GM19023 (cell line): ENCODE results near the gene OR4K1.
"Not testable (repeated sequence)": the region's sequence is repeated elsewhere in the genome, so short reads cannot be mapped to it uniquely, and the experiment has no call there.

Experiments
- ATAC-seq: cut with Tn5 transposase; IDR thresholded peaks from one replicate; pipeline ENCODE4 v1.9.1; 2021; ENCODE audit warnings: mild to moderate bottlenecking, moderate library complexity; ENCODE audit not compliant: unreplicated experiment

The OR4K1 gene, protein sequence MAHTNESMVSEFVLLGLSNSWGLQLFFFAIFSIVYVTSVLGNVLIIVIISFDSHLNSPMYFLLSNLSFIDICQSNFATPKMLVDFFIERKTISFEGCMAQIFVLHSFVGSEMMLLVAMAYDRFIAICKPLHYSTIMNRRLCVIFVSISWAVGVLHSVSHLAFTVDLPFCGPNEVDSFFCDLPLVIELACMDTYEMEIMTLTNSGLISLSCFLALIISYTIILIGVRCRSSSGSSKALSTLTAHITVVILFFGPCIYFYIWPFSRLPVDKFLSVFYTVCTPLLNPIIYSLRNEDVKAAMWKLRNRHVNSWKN

DNA sequence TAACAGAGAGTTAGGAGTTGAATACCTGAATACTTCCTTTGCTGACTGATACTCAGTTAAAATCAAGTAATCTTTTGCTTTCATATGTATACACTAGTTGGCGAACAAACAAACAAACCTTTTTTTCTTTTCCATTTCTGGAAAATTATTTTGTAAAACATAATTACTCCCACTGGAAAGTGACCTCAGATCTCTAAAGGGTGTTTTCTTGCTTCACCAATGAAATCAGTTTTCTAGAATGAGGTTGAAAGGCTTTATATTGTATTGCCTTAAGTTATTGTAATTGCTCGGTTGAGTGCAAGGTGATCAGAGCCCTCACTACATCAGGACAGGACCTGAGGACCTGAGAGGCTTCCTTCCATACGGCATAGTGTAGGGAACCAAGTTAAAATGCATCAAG, at the start of gene OR4K1:
Gene OR4K1 (plus strand): TSS at position 301 of the 400 bp plus-strand sequence. CDS start 4,750 bp downstream, outside the sequence.
- no peak for ATAC-seq

DNA sequence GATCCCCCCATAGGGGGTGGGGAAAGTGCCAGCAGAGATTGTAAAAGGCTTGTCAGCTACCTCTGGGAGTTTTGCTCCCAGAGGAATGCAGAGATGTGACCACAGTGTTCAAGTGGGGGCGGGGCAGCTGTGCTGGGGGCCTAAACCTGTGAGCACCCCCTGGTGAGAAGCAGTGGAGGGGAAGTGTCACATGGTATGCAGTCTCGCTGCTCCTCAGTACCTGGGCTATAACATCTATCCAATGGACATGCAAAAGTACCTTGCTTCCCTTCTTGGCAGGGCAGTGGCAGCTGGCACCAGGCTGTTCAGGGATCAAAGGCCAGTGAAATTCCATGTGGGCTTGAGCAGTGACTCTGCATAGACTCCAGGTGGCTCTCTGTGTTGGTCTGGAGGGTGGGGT, 35.4 kb upstream of the OR4K1 start:
- ATAC-seq: no peak

DNA sequence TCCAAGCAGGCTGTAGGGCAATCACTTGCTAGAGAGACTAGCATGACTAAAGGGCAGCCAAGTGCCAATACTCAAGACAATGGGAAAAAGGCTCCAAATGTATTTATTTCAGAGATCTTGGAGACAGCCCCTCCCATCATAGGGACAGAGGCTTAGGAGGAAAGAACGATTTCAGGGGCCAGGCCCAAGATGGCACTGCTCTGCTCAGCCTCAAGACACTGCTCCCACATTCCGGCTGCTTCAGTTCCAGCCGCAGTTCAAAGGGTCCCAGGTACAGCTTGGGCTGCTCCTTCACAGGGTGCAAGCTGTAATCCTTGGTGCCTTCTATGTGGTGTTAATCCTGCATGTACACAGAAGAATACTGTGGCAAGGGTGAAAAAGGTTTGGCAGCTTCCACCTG, 29.7 kb upstream of the OR4K1 start:
- ATAC-seq: no peak

DNA sequence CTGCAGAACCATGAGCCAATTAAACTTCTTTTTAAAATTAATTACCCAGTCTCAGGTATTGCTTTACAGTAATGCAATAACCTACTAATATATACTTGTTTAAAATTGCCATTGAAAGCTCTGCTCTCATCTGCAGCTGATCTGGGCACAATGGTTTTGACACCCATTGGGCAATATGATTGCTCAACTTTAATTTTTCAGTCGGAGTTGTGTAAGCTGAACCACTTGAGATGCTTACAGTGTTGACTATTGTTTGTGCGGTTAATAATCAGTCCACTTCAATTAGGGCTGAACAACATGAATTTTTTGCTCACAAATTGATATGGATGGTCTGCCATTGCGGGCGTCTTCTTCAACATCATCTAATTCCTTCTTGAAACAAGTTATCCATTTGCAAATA, 28.3 kb upstream of the OR4K1 start:
- ATAC-seq: no peak

DNA sequence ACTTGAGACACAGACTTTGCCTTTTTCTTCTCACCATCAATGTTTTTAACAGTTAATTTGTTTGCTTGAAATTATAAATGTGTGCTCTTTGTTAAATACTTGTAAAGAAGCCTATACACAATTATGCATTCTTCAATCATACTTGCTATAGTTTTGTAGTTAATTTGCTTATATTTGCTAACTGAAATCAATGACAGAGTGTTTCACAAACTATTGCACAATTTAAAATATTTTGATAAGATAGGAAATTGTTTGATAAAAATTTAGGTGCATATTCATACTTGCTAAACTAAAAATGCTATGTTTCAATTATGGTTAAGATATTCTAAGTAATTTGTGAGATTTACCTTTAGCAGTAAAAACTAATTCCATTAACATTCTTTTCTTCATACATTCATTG, 24.1 kb upstream of the OR4K1 start:
- ATAC-seq: no peak

DNA sequence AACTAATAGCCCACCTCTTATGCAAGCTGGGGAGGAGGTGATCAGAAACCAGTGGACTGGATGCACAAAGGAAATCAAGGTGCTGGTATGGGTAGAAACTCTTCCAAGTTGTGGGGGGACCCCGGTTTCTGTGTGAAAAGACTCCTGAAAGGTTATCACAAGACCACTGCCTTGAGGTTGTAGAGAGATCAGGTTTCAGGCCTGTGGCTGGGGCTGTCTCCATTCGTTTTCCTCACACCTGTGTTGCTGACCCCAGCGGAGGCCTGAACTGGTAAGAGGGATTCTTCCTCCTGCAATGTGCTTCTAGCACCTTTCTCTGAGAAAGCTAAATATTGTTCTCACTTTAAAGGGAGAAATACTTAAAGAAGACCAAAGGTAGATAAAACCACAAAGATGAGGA, 19.6 kb upstream of the OR4K1 start:
- ATAC-seq: no peak

DNA sequence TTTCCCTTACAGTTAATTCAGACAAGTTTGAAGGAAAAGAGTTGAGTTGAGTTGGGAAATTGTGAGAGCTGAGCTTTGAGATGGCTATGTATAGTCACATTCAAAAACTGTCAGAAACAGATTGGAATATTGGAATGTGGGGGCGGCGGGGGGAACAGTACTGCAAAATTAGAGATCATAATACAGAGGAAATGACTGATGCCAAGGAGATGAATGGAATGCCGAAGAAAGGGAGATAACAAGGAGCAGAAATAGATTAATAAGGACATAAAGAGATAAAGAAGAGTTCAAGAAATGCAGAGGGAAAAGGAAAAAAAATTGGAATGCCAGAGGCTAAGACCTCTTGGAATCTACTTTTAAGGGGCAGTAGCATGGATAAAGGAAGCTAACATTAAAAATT, 13.5 kb upstream of the OR4K1 start:
- no peak for ATAC-seq

DNA sequence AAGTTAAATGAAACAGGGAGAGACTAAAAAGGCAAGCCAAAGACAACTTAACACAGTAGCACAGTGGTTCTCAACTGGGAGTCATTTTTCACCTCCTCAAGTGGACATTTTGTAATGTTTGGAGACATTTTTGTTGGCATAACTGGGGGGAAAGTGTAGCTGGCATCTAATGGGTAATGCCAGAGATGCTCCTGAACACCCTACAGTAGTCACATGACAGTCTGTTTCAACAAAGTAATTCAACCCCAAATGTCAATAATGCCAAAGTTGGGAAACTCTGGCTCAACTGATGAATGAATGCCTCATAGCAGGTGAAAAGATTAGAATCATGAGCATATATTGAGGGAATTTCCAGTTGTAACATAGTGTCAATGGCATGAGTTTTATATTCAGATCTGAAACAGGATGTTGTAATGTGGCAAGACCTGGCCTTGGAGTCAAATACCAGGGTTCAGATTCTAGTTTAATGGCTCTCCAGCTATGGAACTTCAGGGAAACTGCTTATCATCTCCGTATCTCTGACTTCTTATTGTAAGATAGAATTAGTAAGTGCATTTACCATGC, 12.7 kb upstream of the OR4K1 start:
- no peak for ATAC-seq

DNA sequence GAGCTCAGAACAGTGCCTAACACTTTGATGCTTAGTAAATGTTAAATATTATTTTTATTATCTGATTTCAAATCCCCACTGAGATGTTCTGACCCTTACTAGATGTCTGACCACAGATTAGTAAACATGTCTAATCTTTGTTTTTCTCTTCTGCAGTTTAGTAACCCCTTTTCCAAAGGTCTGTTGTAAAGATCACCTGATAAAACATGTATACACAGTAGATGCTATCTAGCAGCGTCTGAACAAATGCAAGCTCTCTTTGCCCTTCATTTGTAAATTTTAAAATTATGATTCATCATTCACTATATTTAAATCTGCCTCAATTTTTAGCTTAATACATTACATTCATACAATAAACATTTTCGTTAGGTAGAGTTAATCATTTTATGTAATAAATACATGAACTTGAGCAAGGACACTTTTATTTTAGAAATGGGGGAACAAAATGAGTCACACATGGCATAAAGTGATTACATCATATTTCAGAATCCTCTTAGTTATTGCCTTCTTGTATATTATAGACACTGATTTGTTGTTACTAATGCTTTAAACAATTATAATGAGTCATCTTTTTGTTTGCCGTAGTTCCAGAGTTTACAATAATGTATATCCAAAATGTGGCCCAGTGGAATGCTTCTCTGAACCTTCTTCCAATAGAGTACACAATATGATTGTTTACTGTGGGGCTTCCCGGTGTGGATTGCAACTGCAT, 12.0 kb upstream of the OR4K1 start:
- no peak for ATAC-seq

DNA sequence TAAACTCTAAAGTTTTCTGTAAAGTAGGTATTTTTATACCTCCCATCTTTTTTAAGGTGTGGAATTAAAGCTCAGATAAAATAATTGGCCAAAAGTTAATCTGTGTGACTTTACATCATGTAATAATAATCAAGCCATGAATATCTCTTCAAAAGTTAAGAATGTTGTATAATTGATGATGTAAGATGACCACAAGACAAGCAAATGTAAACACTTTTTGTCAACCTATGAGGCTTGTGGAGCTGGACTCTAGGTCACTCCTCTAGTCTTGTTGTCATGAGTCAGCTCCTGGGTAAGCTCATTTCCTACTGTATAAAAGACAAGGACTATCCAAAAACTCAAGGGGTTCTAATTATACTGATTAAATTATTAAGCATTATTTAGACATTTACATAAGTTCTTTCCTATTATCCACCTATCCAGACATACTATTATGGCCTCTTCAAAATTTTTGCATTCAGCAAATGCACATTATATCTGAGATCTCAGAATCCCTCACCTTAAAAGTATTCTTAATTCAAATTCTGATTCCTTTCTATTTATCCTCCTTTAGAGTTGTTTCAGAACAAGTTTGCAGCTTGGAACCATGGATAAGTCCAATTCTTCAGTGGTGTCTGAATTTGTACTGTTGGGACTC, 10.6 kb upstream of the OR4K1 start, which contains the start of gene OR4K5:
Gene OR4K5 (plus strand): TSS at position 587 of the 637 bp plus-strand sequence. CDS start 0 bp downstream, at position 587.
- no peak for ATAC-seq

DNA sequence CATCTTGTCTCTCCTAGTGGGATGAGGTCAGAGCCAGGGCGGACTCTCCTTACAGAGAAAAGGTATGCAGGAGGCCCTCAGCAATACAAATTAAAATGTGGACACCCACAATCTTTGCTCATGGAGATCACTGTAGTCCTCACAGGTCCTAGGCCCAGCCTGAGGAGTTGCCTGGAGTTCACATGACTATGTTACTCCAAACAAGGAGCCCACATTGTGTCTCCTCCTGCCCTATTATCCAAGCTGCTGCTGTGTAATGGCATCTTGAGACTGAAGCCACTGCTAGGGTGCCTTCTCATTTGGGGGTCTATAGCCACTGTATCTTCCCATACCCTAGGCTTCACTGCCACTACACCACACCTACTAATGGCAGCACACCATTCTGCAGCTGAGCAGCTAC, 11.0 kb downstream of the OR4K1 start:
- no peak for ATAC-seq

DNA sequence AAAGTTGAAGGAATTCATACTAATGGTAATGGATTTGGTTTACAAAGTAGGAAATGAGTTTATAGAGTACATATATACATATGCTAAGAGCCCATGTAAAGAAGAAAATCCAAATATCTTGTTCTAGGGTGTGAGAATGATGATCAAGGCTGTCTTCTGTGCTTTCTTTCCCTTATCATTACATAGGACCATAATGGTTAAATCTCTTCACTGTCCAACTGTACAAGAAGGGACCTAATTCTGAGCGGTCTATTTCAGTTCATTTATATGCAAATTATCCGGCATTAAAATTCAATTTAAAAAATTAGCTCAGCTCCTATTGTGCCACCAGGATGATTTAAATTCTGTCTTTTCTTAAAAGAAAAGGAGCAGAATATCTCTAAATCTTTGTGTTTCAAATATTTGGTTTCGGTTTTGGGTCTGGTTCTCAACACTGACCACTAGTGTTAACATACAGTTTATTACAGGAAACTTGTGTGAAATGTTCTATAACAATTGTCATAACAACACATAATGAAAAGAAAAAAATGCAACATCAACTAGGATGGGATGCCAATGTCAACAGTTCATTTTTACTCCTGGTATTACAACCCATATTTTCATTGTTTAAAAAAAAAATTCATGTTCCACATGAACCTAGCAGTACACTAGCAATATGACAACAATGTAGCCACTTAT, 16.8 kb downstream of the OR4K1 start:
- no peak for ATAC-seq

DNA sequence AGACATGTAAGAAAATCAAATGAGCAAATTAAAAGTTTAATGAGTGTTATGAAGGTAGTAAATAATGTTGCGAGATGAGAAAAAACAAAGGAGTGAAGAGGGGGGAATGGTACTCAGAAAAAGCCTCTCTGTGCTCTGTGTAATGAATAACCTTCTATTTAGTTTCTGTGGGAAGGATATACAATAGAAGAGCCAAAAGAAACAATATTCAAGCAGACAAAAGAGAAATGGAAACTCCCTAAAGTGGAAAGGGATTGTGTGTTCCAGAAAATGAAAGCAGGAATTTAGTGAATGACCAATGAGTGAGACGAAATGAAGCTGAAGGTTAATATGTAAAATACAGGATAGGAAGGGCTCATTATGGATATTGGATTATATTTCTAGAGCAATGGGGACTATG, 18.5 kb downstream of the OR4K1 start:
- no peak for ATAC-seq

DNA sequence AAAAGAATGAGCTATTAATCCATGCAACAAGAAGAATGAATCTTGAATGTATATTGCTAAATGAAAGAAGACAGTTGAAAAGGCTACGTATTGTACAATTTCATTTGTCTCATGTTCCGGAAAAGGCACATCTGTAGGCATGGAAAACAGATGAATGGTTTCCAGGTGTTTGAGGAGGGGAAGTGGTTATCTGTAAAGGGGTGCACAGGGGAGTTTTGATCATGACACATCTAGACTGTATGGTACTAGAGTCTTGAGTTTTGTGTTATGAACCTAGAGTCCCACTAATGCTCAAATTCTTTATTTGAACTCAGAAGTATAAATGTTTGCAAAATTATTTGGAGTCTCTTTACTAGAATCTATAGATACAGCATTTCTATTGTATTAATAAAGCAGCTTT, 39.0 kb downstream of the OR4K1 start:
- ATAC-seq: not testable (repeated sequence)

DNA sequence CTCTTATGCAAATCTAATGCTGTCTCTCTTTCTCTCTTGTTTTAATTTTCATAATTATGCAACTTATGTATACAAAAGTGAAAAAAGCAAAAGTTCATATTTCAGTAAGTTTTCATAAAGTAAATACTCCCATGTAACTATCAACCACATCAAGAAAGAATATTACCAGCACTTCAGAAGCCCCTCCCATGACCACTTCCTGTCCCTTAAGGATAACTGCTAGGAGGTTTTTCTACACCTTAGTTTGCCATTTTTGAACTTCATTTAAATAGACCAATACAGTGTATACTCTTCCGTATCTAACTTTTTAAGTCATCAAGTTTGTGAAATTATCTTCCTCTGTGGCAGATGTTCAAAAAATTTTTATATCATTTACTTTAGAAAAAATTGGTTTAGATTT, 44.1 kb downstream of the OR4K1 start:
- ATAC-seq: no peak

DNA sequence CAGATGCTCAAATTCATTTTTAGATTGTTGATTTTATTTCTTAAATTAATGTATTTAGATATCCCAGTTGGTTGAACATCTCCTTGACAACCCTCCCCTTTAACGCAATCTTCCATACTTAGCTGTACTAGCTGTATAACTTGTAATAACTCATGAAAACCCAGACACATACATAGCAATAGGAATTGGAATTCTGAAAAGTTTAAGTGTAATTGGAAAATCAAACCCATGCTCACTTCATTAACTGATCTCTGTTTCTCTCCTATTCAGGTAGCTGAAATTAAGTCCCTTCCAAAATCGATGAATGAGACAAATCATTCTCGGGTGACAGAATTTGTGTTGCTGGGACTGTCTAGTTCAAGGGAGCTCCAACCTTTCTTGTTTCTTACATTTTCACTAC, 44.6 kb downstream of the OR4K1 start, which contains the start of gene OR4K15:
Gene OR4K15 (plus strand): TSS at position 301 of the 400 bp plus-strand sequence. CDS start 0 bp downstream, at position 301.
- no peak for ATAC-seq
